Stimulated activated CD8-positive, alpha-beta memory T cell treated with anti-CD3 and anti-CD28 coated beads, Interleukin-4, amount 100 ng/mL, for 48 hours (primary cell): ENCODE measurements around the gene ZNF200.
"Not testable (repeated sequence)": the region's sequence is repeated elsewhere in the genome, so short reads cannot be mapped to it uniquely, and the experiment has no call there.

Source experiments
- DNase-seq: peaks from one replicate; pipeline ENCODE4 v3.0.0-alpha.2; 2020

Gene ZNF200

DNA sequence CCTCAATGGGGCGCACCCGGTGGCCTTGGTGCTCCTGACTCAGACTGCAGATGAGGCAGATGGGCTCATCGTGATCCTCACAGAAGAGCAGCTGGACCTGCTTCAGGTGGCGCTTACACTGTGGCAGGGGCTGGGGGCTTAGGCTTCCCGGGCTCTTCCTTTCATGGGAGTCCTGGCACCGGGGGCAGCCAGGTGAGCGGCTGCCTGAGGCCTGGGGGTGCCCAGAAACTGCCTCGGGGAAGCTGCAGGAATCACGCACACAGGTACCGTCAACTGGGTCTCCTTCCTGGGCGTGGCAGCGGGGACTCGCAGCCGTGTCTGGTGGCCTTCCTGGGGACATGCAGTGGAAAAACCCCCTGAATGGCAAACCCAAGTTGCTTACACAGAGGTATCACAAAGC, 14.5 kb upstream of the ZNF200 start:
- DNase-seq, result no peak

DNA sequence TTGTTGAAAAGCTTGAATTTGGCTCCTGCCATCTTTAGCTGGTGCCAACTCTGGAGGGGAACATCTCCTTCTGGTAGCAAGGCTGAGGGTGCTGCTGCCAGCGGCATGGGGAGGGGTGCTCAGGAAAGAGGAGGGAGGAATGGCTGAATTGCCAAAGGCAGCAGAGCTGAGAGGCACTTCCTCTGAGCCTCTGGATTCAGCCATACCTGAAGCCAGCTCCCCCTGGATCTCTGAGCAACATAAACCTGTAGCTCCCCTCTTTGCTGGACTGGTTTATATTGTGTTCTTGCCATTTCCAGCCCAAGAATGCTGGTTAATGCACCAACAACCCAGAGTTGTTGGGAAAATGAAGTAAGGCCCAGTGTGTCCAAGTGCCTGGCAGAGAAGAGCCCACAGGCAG, 14.1 kb upstream of the ZNF200 start:
- DNase-seq, result no peak

DNA sequence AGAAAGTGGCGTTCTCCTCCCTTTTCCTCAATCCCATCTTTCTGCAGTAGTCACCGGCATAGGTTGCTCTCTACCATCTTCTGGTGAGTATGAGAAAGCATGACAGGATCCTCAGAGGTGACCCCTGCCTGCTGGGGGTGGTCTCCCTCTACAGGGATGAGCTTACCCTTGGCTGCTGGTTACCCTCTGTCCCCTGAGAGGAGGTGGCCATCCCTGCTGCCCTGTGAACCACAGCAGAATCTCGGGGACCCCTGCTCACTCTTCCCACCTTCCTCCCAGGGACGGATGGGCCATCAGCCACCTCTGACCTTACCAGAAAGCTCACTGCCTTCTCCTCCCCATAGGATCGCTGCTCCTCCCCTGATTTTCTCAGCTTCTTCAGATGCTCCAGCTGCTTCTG, 13.6 kb upstream of the ZNF200 start:
- no peak for DNase-seq

DNA sequence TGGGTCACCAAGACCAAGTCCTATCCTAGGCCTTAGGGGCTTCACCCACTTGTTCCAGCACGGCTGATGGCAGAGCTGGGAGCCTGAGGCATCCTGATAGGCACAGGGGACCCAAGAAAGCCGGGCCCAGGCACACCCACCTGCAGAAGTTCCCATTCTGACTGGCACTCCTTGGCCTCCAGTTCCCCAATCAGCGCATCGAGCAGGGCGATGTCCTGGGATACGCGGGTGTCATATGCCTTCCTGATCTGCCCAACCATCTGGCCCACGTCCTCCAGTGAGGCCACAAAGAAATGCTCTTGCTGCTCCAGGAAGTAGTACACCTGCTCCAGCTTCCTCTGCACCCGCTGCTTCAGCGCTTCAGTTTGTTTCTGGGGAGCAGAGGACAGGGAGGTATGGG, 11.9 kb upstream of the ZNF200 start:
- no peak for DNase-seq

DNA sequence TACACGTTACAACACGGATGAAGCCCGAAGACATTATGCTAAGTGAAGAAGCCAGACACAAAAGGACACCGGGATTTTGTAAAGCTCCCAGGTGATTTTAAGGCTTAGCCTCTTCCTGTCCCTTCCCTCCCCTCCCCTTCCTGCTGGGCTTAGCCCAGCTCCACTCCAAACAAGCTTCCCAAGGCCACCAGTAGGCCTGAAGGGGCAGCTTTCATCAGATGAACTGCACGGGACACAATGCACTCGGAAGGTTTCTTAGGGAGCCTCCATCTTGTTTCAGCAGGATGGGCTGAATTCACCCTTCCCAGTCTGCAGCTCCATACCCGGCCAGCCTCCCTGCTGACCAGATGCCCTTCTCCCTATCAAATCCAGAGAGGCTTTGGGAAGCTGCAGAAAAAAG, 11.0 kb upstream of the ZNF200 start:
- no peak for DNase-seq

DNA sequence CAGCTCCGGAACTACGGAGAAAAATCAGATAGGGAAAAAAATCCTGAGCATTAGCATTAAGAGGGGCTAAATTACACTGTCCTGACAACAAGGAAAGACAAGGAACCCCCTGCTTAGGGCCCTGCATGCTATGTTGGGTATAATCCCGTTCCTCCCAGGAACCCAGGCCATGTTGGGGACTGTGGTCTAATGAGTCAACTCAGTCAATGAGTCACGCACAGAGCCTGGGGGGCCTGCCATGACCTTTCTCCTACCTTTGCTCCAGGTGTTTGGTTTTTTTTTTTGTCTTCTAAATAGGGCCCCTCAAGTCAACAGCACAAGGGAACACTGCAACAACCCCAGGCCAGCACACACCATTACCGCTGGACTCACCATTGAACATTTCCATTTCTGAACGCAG, 8.9 kb upstream of the ZNF200 start:
- DNase-seq, result no peak

DNA sequence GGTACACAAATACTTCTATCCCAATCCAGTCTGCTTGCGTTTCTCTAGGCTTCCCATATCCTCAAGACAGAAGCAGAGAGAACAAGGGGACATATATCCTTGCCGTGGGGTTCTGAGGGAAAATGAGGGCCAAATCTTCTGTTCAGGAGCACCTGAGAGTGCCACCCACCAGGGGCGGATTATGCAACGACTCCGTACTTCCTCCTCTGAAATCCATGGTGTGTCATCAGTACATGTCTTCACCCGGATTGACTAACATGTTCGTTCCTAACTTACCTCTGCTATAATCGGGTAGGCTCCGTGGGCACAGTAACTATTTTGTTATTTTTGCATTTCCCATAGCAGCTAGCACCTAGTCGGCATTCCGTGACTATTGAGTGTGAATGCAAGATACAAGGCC, 7.8 kb upstream of the ZNF200 start:
- DNase-seq, result no peak

DNA sequence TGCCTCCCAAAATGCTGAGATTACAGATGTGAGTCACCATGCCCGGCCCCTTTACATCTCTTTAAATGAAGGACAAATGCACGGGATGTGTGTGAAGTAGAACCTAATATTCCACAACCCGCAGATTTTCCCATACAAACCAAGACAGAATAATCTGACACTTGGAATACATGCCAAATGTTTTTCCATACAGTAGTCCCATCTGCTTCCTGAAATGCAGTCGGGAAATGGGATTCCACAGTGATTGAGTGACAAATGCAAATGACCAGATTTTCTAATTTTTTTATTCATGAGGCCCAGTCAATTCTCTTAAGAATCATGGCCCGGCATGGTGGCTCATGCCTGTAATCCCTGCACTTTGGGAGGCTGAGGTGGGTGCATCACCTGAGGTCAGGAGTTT, 6.8 kb upstream of the ZNF200 start:
- DNase-seq, result no peak

DNA sequence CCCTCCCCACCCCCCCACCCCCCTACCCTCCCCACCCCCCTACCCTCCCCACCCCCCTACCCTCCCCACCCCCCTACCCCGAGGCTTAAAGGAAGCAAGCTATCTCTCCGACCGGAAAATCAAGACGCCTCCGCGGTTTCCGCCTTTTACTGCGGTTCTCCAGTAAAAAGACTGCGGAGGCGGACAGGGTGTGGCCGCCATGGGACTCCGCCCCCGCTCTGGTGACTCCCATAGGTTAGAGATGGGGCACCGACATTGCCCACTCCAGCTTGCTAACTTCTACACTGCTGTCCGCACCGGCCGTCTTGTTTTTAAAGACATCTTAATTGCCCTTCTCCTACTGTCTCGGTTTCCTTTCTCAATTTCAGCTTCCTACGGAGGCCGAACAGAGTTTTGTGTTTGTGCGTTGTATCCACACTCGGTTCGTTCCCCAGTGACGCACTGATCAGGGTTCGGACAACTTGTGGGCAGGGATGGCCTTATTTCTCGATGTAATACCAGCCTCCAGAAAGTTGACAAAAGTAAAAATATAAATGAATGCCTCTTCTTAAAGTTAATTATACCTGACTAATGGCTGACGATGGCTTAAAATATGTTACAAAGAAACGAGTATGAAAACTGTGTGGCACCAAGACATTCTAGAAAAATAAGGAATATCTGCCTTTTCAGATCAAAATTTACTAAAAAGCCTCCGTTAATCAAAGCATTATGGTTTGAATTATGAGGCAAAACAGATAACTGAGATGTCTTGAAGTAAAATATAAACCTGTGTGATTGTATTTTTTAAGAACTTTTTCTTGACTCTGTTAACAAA, 1.1 kb upstream of the ZNF200 start:
- peak; percentile 49 for DNase-seq

DNA sequence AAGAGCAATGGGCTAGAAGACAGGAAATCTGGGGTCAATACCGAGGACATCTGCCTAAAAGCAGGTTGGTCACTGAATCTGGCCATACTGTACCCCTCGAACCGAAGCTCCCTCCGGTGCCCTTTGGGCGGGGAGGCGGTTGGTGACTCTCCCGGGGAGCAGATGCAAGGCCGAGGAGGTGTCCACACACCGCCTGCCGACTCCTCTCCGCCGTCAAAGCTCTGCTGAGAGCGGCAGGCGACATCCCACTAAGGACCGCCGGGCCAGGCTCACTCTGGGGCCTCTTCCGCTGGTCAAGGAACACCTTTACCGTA, 458 bp downstream of the ZNF200 start:
- DNase-seq, result no peak

DNA sequence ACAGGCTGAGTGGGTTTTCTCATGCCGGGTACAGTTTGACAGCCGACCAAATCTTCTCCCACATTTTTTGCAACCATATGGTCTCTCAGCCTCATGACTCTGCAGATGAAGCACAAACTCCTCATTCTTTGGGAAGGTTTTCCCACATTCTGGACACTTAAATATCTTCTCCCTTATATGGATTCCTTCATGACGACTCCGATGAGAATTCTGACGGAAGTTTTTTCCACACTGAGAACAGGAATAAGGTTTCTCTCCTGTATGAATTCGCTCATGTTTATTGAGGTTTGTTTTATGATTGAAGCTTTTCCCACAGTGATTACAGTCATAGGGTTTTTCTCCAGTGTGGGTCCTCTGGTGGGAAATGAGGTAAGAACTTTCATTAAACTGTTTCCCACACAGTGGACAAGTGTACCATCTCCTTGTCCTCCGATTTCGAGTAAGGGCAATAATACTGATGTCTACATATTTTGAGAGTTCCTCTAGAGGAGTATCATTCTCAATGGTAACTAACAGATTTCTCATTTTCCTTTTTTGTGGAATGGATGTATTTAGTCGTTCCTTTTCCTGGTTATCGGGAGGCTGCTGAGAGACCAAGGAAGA, 10.9 kb downstream of the ZNF200 start:
- DNase-seq, result no peak

DNA sequence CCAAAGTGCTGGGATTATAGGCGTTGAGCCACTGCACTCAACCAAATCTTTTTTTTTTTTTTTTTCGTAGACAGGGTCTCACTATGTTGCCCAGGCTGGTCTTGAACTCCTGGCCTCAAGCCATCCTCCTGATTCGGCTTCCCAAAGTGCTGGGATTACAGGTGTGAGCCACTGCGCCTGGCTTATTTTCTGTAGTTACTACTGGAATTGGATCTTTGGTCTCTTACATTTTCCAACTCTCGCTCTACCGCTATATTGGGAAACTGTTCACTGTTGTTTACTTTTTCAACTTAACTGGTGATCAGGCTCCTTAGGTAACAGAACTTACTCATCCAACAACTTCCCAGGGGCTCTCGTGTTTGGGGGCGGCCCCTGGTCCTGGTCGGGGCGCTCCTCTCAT, 14.1 kb downstream of the ZNF200 start:
- no peak for DNase-seq

DNA sequence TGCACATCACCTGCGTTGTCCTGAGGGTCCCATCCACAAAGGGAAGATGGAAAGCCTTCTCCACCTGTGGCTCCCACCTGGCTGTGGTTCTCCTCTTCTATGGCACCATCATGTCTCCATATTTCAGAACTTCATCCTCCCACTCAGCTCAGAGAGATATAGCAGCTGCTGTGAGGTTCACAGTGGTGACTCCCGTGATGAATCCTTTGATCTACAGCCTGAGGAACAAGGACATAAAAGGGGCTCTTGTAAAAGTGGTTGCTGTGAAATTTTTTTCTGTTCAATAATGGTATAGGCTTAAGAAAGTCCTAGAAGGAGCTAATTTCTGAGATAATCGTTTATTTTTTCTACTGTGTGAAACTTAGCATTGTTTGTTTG, 18.7 kb downstream of the ZNF200 start:
- DNase-seq, result no peak

DNA sequence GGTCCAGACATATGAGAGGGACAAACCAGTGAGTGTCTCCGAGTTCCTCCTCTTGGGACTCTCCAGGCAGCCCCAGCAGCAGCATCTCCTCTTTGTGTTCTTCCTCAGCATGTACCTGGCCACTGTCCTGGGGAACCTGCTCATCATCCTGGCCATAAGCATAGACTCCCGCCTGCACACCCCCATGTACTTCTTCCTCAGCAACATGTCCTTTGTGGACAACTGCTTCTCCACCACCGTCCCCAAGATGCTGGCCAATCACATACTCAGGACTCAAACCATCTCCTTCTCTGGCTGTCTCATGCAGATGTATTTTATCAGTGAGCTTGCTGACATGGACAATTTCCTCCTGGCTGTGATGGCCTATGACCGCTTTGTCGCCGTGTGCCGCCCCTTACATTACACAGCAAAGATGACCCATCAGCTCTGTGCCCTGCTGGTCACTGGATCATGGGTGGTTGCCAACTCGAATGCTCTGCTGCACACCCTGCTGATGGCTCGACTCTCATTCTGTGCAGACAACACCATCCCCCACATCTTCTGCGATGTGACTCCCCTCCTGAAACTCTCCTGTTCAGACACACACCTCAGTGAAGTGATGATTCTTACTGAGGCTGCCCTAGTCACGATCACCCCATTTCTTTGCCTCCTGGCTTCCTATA, 19.2 kb downstream of the ZNF200 start:
- peak; percentile 37 for DNase-seq

DNA sequence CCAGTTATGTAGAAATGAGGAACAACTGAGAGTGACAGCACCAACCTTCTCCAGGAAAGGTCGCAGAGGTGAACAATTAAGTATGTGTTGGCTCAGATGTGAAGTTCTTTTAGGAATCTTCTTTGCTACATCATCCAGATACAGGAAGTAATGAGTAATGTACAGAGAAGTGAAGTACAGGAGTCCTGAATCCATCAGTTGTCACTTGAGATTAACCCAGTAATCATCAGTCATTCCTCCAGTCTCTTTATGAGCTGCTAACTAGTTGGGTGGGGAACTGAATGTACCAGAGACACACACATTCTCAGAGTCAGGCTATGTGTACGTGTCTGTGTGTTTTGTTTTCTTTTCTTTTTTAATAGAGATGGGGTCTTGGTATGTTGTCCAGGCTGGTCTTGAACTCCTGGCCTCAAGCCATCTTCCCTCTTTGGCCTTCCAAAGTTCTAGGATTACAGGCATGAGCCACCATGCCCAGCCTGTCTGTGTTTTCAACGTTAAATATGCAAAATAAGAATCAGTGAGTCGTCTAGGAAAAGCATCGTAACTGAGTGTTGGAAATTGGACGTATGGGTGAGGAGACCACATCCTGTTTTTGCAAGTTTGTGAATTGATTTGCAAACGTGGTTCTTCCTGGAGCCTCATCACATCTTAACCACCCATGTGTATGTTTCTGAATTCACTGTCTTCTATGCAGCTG, 19.9 kb downstream of the ZNF200 start:
- no peak for DNase-seq

DNA sequence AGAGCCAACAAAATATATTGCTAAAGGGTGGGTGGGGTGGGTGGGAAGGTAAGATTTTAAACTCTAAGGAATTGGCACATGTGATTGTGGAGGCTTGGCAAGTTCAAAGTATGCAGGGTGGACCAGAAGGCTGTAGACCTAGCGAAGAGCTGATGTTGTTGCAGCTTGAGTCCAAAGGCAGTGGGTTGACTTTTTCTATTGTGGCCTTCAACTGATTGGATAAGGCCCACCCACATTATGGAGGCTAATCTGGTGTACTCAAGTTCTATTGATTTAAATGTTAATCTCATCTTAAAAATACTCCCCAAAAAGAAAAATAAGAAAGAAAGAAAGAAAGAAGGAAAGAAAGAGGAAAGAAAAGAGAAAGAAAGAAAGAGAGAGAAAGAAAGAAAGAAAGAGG, 22.4 kb downstream of the ZNF200 start:
- no peak for DNase-seq

DNA sequence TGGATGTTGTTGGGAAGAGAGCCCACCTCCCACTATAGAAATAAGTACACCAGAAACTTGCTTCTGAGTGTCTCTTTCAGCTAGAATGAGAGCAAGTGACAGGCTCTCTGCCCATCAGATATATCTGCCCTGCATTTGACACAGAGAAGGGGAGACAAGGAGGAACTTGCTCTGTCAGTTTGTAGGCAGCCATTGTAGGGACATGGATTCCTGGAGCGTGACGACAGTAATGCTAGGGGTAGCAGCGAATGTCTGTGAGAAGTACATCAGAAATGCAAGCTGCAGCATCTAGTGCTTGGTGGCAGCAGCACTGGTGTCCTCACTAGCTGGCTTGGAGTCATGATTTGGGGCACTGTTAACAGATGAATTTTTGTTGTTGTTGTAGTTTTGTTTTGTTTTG, 23.0 kb downstream of the ZNF200 start:
- no peak for DNase-seq

DNA sequence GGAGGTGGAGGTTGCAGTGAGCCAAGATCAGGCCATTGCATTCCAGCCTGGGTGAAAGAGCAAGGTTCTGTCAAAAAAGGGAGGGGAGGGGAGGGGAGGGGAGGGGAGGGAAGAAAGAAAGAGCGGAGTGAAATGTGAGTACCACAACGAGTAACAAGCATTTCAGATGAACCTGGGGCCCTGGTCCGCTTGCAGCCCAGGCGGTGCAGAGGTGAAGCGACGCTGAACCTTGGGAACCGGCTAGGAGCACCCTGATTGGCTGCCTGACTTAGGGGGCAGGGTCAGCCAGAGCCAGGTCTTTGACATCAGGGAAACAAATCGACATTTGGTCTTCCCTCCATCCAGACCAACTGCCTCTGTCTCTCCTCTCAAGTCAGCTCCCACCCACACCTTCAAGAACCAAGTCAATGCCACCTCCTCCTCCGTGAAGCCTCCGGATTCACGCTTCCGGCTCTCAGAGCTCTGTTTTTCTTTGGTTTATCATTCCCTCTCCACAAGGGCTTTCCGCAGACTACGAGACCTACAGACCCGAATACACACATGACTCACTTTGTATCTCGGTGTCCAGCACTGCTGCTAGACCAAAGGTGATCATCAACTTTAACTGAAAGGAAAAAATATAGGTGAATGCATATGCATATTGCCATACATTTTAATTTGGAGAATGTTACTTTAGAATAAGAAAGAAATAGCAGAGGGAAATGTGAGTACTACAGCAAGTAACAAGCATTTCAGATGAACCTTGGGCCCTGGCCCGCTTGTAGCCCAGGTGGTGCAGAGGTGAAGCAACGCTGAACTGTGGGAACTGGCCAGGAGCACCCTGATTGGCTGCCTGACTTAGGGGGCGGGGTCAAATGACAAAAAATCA, 27.6 kb downstream of the ZNF200 start:
- DNase-seq, result no peak

DNA sequence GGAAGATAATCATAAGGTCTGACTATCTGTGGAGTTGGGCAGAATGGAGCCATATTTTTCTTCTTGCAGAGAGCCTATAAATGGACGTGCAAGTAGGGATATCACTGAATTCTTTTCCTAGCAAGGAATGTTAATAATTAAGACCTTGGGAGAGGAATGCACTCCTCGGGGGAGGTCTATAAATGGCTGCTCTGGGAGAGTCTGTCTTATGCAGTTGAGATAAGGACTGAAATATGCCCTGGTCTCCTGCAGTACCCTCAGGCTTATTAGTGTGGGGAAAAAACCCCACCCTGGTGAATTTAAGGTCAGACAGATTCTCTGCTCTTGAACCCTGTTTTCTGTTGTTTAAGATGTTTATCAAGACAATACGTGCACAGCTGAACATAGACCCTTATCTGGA, 29.0 kb downstream of the ZNF200 start:
- DNase-seq, result not testable (repeated sequence)

DNA sequence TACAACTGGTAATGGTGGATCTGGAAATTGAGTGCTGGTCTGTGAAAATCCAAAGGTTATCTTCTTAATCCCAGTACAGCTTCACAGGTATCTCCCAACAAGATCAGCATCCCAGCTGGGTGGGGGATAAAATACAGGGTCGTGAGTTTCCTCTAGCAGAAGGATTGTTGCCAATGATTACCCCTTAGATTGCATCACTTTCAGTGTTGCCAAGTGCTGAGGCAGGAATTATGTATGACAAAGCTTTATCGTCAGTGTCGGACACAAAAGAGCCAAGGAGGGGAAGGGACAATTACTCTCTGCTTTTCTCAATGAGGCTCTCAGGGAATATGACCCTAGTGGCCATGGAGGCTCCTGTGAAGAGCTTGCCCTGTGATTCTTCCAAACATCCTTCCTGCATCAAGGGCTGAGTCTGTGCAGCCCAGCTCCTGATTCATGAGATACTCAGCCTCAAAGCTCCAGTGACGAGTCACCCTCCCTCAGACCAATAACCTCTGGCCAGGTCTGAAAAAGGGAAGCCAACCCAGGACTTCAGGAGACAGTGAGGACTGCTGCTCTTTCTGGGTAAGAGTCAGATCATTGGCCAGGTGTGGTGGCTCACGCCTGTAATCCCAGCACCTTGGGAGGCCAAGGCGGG, 31.9 kb downstream of the ZNF200 start:
- no peak for DNase-seq

DNA sequence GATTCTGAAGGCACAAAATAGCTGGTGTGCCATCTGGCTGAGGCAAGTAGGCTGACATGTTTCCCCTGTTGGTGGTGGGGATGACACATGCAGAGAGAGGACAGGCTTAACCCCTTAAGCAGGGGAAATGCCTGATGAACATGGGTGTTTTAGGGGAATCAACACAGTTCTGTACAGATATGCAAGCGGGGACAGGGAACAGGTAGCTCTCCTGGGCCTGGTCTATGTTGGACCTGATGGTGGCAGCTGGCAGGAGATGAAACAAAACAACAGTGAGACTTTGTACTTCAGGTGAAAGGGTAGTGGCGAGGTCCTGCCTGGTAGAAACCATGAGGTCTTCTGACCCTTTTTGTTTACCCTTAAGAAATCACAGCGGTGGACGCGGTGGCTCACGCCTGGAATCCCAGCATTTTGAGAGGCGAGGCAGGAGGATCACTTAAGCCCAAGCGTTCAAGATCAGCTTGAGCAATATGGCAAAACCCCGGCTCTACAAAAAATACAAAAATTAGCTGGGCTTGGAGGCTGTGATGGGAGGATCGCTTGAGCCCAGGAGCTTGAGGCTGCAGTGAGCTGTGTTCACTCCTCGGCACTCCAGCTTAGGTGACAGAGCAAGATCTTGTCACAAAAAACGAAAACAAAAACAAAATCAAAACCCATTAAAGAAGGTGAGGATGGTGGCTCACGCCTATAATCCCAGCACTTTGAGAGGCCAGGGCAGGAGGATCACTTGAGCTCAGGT, 36.5 kb downstream of the ZNF200 start:
- DNase-seq, result no peak
